H9 (cell line): ENCODE measurements around the gene COL4A6. TPM values are rescaled to one million over a fixed set of nuclear protein-coding genes. Genes with fewer than 3 reads are reported as not detected.

Experiments used
- DNase-seq: peaks from one replicate; pipeline ENCODE4 v3.0.0-alpha.2; 2017
- H2AFZ ChIP-seq: one replicate; pipeline ENCODE4 v1.6.1; 2013; ENCODE audit warnings: mild to moderate bottlenecking, low read length, control low read depth, moderate library complexity
- H2AK5ac ChIP-seq: 2 replicates; pipeline ENCODE4 v1.6.1; 2013; ENCODE audit warnings: low read length, control low read depth, mixed read lengths; ENCODE audit not compliant: insufficient read length
- H2BK120ac ChIP-seq: one replicate; pipeline ENCODE4 v1.6.1; 2013; ENCODE audit warnings: low read depth, mild to moderate bottlenecking, low read length, control low read depth, inconsistent platforms; ENCODE audit not compliant: poor library complexity, severe bottlenecking
- H2BK12ac ChIP-seq: 2 replicates; pipeline ENCODE4 v1.6.1; 2013; ENCODE audit warnings: low read length, control low read depth, mixed read lengths, low read depth; ENCODE audit not compliant: insufficient read length
- H2BK15ac ChIP-seq: 2 replicates; pipeline ENCODE4 v1.6.1; 2013; ENCODE audit warnings: low read depth, low read length, control low read depth
- H2BK20ac ChIP-seq: one replicate; pipeline ENCODE4 v1.6.1; 2013; ENCODE audit warnings: low read depth, mild to moderate bottlenecking, low read length, control low read depth, inconsistent platforms; ENCODE audit not compliant: poor library complexity, severe bottlenecking
- H2BK5ac ChIP-seq: 2 replicates; pipeline ENCODE4 v1.6.1; 2013; ENCODE audit warnings: low read length, control low read depth, mixed read lengths; ENCODE audit not compliant: insufficient read length
- H3K14ac ChIP-seq: 2 replicates; pipeline ENCODE4 v1.6.1; 2013; ENCODE audit warnings: low read length, control low read depth; ENCODE audit not compliant: insufficient read depth
- H3K18ac ChIP-seq: 2 replicates; pipeline ENCODE4 v1.6.1; 2013; ENCODE audit warnings: low read depth, mild to moderate bottlenecking, mixed read lengths, low read length, control low read depth; ENCODE audit not compliant: insufficient read length
- H3K23ac ChIP-seq: 2 replicates; pipeline ENCODE4 v1.6.1; 2013; ENCODE audit warnings: low read length, control low read depth, mixed read lengths, low read depth; ENCODE audit not compliant: insufficient read length
- H3K23me2 ChIP-seq: 2 replicates; pipeline ENCODE4 v1.6.1; 2013; ENCODE audit warnings: low read depth, mild to moderate bottlenecking, mixed read lengths, low read length, control low read depth; ENCODE audit not compliant: insufficient read length, poor library complexity, severe bottlenecking
- H3K27ac ChIP-seq: 2 replicates; pipeline ENCODE4 v1.5.1; 2013; ENCODE audit warnings: low read length, control low read depth, mixed read lengths, low read depth; ENCODE audit not compliant: insufficient read length
- H3K27me3 ChIP-seq: 2 replicates; pipeline ENCODE4 v1.6.1; 2013; ENCODE audit warnings: low read length, control low read depth, inconsistent platforms; ENCODE audit not compliant: insufficient read depth
- H3K4ac ChIP-seq: 2 replicates; pipeline ENCODE4 v1.6.1; 2013; ENCODE audit warnings: low read depth, mild to moderate bottlenecking, control low read depth, inconsistent platforms, low read length, moderate library complexity
- H3K4me1 ChIP-seq: 2 replicates; pipeline ENCODE4 v1.6.1; 2013; ENCODE audit warnings: low read length, control low read depth, inconsistent platforms; ENCODE audit not compliant: insufficient read depth
- H3K4me2 ChIP-seq: 2 replicates; pipeline ENCODE4 v1.6.1; 2013; ENCODE audit warnings: low read length, control low read depth, mixed read lengths; ENCODE audit not compliant: insufficient read length, insufficient read depth
- H3K56ac ChIP-seq: 2 replicates; pipeline ENCODE4 v1.6.1; 2013; ENCODE audit warnings: low read depth, mild to moderate bottlenecking, mixed read lengths, low read length, control low read depth; ENCODE audit not compliant: insufficient read length
- H3K79me1 ChIP-seq: 2 replicates; pipeline ENCODE4 v1.6.1; 2013; ENCODE audit warnings: low read depth, mild to moderate bottlenecking, moderate library complexity, low read length, control low read depth, inconsistent platforms; ENCODE audit not compliant: insufficient read depth, poor library complexity, severe bottlenecking
- H3K79me2 ChIP-seq: 2 replicates; pipeline ENCODE4 v1.6.1; 2013; ENCODE audit warnings: low read length, control low read depth, inconsistent platforms; ENCODE audit not compliant: insufficient read depth
- H3K9ac ChIP-seq: 2 replicates; pipeline ENCODE4 v1.6.1; 2013; ENCODE audit warnings: low read length, control low read depth, mixed read lengths; ENCODE audit not compliant: insufficient read length; ENCODE audit errors: extremely low read depth
- H3K9me3 ChIP-seq: one replicate; pipeline ENCODE4 v1.6.1; 2013; ENCODE audit warnings: low read depth, low read length, inconsistent platforms; ENCODE audit not compliant: control insufficient read depth
- H3T11ph ChIP-seq: one replicate; pipeline ENCODE4 v1.6.1; 2013; ENCODE audit warnings: mild to moderate bottlenecking, low read length, control low read depth, inconsistent platforms
- H4K20me1 ChIP-seq: one replicate; pipeline ENCODE4 v1.6.1; 2013; ENCODE audit not compliant: control insufficient read depth, insufficient read length, insufficient read depth
- H4K5ac ChIP-seq: 2 replicates; pipeline ENCODE4 v1.6.1; 2013; ENCODE audit warnings: low read depth, mild to moderate bottlenecking, mixed read lengths, low read length, control low read depth; ENCODE audit not compliant: insufficient read length
- H4K8ac ChIP-seq: replicated peaks from 2 replicates; pipeline ENCODE4 v1.6.1; 2013; ENCODE audit warnings: low read length, control low read depth, mixed read lengths, low read depth; ENCODE audit not compliant: insufficient read length
- H4K91ac ChIP-seq: 2 replicates; pipeline ENCODE4 v1.6.1; 2013; ENCODE audit warnings: low read depth, mild to moderate bottlenecking, moderate library complexity, mixed read lengths, low read length, control low read depth; ENCODE audit not compliant: insufficient read length
- H3K27ac Mint-ChIP-seq, 3 experiments: 2 replicates in 2 of 3; 3 replicates in 1 of 3; pipeline ENCODE4 v1.8.0; 2020 to 2021; ENCODE audit warnings: mixed read lengths in 3 of 3, mild to moderate bottlenecking in 1 of 3, moderate library complexity in 1 of 3
- H3K27me3 Mint-ChIP-seq: 2 replicates; pipeline ENCODE4 v1.8.0; 2021; ENCODE audit warnings: low read depth, mild to moderate bottlenecking, moderate library complexity, mixed read lengths
- H3K36me3 Mint-ChIP-seq, 3 experiments: 2 replicates in 2 of 3; 3 replicates in 1 of 3; pipeline ENCODE4 v1.8.0; 2020 to 2021; ENCODE audit warnings: low read depth in 3 of 3, mixed read lengths in 3 of 3; ENCODE audit not compliant: insufficient read depth in 1 of 3
- H3K4me1 Mint-ChIP-seq, 2 experiments: 2 replicates each; pipeline ENCODE4 v1.8.0; 2020; ENCODE audit warnings: mixed read lengths in 2 of 2
- H3K4me3 Mint-ChIP-seq, 2 experiments: 2 replicates in 1 of 2; 3 replicates in 1 of 2; pipeline ENCODE4 v1.8.0; 2020 to 2021; ENCODE audit warnings: mild to moderate bottlenecking in 2 of 2, mixed read lengths in 2 of 2, moderate library complexity in 1 of 2
- H3K9me3 Mint-ChIP-seq, 2 experiments: 2 replicates in 1 of 2; 3 replicates in 1 of 2; pipeline ENCODE4 v1.8.0; 2020; ENCODE audit warnings: mild to moderate bottlenecking in 2 of 2, mixed read lengths in 2 of 2, moderate library complexity in 1 of 2
- WGBS: extraction: QIAGEN DNeasy Blood & Tissue Kit; methylation state at CpG from one replicate; pipeline ENCODE4 v1.1.7; 2013; ENCODE audit warnings: missing lambda C conversion rate, low lambda C conversion rate, mixed read lengths; ENCODE audit not compliant: insufficient read length; ENCODE audit errors: extremely low coverage; 5-methylcytosine and 5-hydroxymethylcytosine counted together
- total RNA-seq: library from RNA; stranded (reverse); gene quantifications from 2 replicates; pipeline ENCODE4 v1.2.1, GENCODE V29; 2021
- TF ChIP-seq, protein P1 (sequence below): fragments of 200-600 bp; sonication (generic); conservative IDR thresholded peaks from 3 replicates; pipeline ENCODE4 v1.8.0; 2021; ENCODE audit warnings: antibody characterized with exemption, mild to moderate bottlenecking

COL4A6 gene
- total RNA-seq, 1 experiment from 2014 or later: 16.7 TPM

DNA sequence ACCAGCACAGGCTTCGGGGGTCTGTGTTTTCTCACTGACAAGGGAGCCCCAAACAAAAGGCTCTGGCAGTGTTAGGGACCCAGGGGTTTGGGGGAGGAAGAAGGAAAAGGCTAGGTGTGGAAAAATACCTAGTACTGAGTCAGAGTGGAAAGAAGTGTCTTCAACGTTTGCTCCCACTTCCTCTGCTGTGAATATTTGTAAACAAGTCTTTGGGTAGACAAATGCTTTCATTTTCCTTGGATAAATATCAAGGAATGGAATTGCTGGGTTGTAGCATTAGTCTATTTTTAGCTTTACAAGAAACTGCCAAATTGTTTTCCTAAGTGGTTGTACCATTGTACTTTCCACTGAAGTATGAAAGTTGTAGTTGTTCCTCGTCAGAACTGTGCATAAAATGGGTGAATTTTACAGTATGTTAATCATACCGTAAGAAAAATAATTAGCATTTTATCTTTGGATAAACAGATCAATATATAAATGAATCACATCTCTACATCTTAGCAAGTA lies 18.8 kb upstream of the COL4A6 start:
- H3K9ac ChIP-seq: no peak overlapping the region
- DNase-seq: no peak
- H2BK120ac ChIP-seq: no peak overlapping the region
- no peak overlapping the region for H3T11ph ChIP-seq
- H2BK20ac ChIP-seq: no peak overlapping the region
- H3K27ac ChIP-seq: no peak overlapping the region
- H2AFZ ChIP-seq: no peak overlapping the region
- no CpG with 5 or more reads among the region's 4 CpGs for WGBS
- H3K9me3 ChIP-seq: no peaks in the 10 kb centered on the region
- H2BK5ac ChIP-seq: no peak overlapping the region
- no peaks in the 10 kb centered on the region for H4K20me1 ChIP-seq
- Mint-ChIP-seq H3K27me3 (no peaks in the 10 kb centered on the region), H3K27ac (no peak overlapping the region; a peak in 1 of 7 replicates), H3K36me3 (peaks cover 0 to 15% (median 3%) of the 10 kb centered on the region in 3 experiments; a peak in 5 of 7 replicates), H3K4me1 (peaks cover 5 to 9% of the 10 kb centered on the region in 2 experiments), H3K4me3 (no peak overlapping the region), H3K9me3 (no peaks in the 10 kb centered on the region)
- H4K5ac ChIP-seq: no peak overlapping the region
- H2BK12ac ChIP-seq: no peak overlapping the region
- H2AK5ac ChIP-seq: no peak overlapping the region
- no peak overlapping the region for H4K91ac ChIP-seq
- H3K4me1 ChIP-seq: no peaks in the 10 kb centered on the region
- TF ChIP-seq, protein P1, sequence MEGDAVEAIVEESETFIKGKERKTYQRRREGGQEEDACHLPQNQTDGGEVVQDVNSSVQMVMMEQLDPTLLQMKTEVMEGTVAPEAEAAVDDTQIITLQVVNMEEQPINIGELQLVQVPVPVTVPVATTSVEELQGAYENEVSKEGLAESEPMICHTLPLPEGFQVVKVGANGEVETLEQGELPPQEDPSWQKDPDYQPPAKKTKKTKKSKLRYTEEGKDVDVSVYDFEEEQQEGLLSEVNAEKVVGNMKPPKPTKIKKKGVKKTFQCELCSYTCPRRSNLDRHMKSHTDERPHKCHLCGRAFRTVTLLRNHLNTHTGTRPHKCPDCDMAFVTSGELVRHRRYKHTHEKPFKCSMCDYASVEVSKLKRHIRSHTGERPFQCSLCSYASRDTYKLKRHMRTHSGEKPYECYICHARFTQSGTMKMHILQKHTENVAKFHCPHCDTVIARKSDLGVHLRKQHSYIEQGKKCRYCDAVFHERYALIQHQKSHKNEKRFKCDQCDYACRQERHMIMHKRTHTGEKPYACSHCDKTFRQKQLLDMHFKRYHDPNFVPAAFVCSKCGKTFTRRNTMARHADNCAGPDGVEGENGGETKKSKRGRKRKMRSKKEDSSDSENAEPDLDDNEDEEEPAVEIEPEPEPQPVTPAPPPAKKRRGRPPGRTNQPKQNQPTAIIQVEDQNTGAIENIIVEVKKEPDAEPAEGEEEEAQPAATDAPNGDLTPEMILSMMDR: no peak
- no peak overlapping the region for H2BK15ac ChIP-seq
- H3K23ac ChIP-seq: no peak overlapping the region
- H3K56ac ChIP-seq: no peak overlapping the region
- no peak overlapping the region for H3K4ac ChIP-seq
- no peak overlapping the region for H3K18ac ChIP-seq
- no peak overlapping the region for H3K14ac ChIP-seq
- no peak overlapping the region for H3K4me2 ChIP-seq
- no peaks in the 10 kb centered on the region for H3K79me1 ChIP-seq
- H3K27me3 ChIP-seq: no peaks in the 10 kb centered on the region
- H4K8ac ChIP-seq: no peak overlapping the region
- H3K79me2 ChIP-seq: no peaks in the 10 kb centered on the region; the same call in 1 of the 2 replicates
- H3K23me2 ChIP-seq: no peaks in the 10 kb centered on the region
